GM23338 (cell line): ENCODE results near the gene ZNF326. TPM values are rescaled to one million over a fixed set of nuclear protein-coding genes. Genes with fewer than 3 reads are reported as not detected.

Source experiments
- ATAC-seq: fragments of 200-7000 bp; cut with Tn5 transposase; 3 replicates; pipeline ENCODE4 v1.9.1; 2020
- DNase-seq: peaks from one replicate; pipeline ENCODE4 v3.0.0-alpha.2; 2015; ENCODE audit warnings: low spot score
- H2AFZ ChIP-seq: fragments of 200-600 bp; sonication (generic); 2 replicates; pipeline ENCODE4 v1.8.0; 2016; ENCODE audit warnings: antibody characterized with exemption, mild to moderate bottlenecking, moderate library complexity
- H3F3A ChIP-seq: fragments of 200-600 bp; sonication (generic); replicated peaks from 2 replicates; pipeline ENCODE4 v1.8.0; 2017; ENCODE audit warnings: antibody characterized with exemption, mixed run types, low read depth
- H3K27ac ChIP-seq: fragments of 200-600 bp; sonication (generic); 2 replicates; pipeline ENCODE4 v1.6.1; 2016; ENCODE audit warnings: low read depth
- H3K27me3 ChIP-seq: fragments of 200-600 bp; sonication (generic); 2 replicates; pipeline ENCODE4 v1.8.0; 2016; ENCODE audit warnings: mild to moderate bottlenecking, mixed run types, moderate library complexity; ENCODE audit not compliant: insufficient read depth
- H3K36me3 ChIP-seq: fragments of 200-600 bp; sonication (generic); 2 replicates; pipeline ENCODE4 v1.8.0; 2016; ENCODE audit warnings: mild to moderate bottlenecking; ENCODE audit not compliant: insufficient read depth
- H3K4me1 ChIP-seq: fragments of 200-600 bp; sonication (generic); 2 replicates; pipeline ENCODE4 v1.8.0; 2016; ENCODE audit warnings: mild to moderate bottlenecking, moderate library complexity; ENCODE audit not compliant: insufficient read depth
- H3K4me2 ChIP-seq: fragments of 200-600 bp; sonication (generic); 2 replicates; pipeline ENCODE4 v1.7.1; 2017; ENCODE audit warnings: mixed run types
- H3K4me3 ChIP-seq: fragments of 200-600 bp; sonication (generic); 2 replicates; pipeline ENCODE4 v1.6.1; 2016; ENCODE audit warnings: mixed run types
- H3K79me2 ChIP-seq: fragments of 200-600 bp; sonication (generic); replicated peaks from 2 replicates; pipeline ENCODE4 v1.8.0; 2017; ENCODE audit warnings: mild to moderate bottlenecking; ENCODE audit not compliant: insufficient read depth
- H3K9me2 ChIP-seq: fragments of 200-600 bp; sonication (generic); 2 replicates; pipeline ENCODE4 v1.8.0; 2017; ENCODE audit not compliant: insufficient read depth
- H4K20me1 ChIP-seq: fragments of 200-600 bp; sonication (generic); replicated peaks from 2 replicates; pipeline ENCODE4 v1.8.0; 2017; ENCODE audit warnings: mild to moderate bottlenecking; ENCODE audit not compliant: insufficient read depth
- H3K27ac Mint-ChIP-seq: 2 replicates; pipeline ENCODE4 v1.8.0; 2020; ENCODE audit warnings: inconsistent platforms, mild to moderate bottlenecking, moderate library complexity, mixed read lengths
- H3K27me3 Mint-ChIP-seq: 3 replicates; pipeline ENCODE4 v1.8.0; 2022; ENCODE audit warnings: low read depth, mild to moderate bottlenecking, moderate library complexity, mixed read lengths, inconsistent platforms; ENCODE audit not compliant: insufficient read depth, poor library complexity
- H3K36me3 Mint-ChIP-seq: 3 replicates; pipeline ENCODE4 v1.8.0; 2021; ENCODE audit warnings: low read depth, mild to moderate bottlenecking, inconsistent platforms, moderate library complexity, mixed read lengths
- H3K4me1 Mint-ChIP-seq: 3 replicates; pipeline ENCODE4 v1.8.0; 2020; ENCODE audit warnings: mild to moderate bottlenecking, inconsistent platforms, mixed read lengths
- H3K4me3 Mint-ChIP-seq: 3 replicates; pipeline ENCODE4 v1.8.0; 2021; ENCODE audit warnings: moderate library complexity, mild to moderate bottlenecking, inconsistent platforms, mixed read lengths
- H3K9me3 Mint-ChIP-seq: 3 replicates; pipeline ENCODE4 v1.8.0; 2020; ENCODE audit warnings: moderate library complexity, mild to moderate bottlenecking, inconsistent platforms, mixed read lengths
- CREB1 ChIP-seq: fragments of 250-450 bp; sonication (Bioruptor Pico); IDR thresholded peaks from 2 replicates; pipeline ENCODE4 v1.5.0; 2020; ENCODE audit warnings: low read depth, mild to moderate bottlenecking, moderate library complexity
- ETS1 ChIP-seq: IDR thresholded peaks from 2 replicates; pipeline ENCODE4 v1.6.1; 2016; ENCODE audit warnings: antibody characterized with exemption
- EZH2 ChIP-seq: fragments of 200-600 bp; sonication (generic); IDR thresholded peaks from one replicate; pipeline ENCODE4 v1.8.0; 2017; ENCODE audit warnings: antibody characterized with exemption, mild to moderate bottlenecking, low read depth; ENCODE audit not compliant: unreplicated experiment
- EZH2phosphoT487 ChIP-seq: fragments of 200-600 bp; sonication (generic); IDR thresholded peaks from one replicate; pipeline ENCODE4 v1.8.1; 2018; ENCODE audit warnings: antibody characterized with exemption; ENCODE audit not compliant: unreplicated experiment
- JUNB ChIP-seq: IDR thresholded peaks from one replicate; pipeline ENCODE4 v1.6.1; 2016; ENCODE audit warnings: antibody characterized with exemption; ENCODE audit not compliant: unreplicated experiment
- POLR2AphosphoS5 ChIP-seq: IDR thresholded peaks from 2 replicates; pipeline ENCODE4 v1.6.1; 2016; ENCODE audit warnings: antibody characterized with exemption, low read depth
- ZNF114 ChIP-seq: fragments of 250-450 bp; sonication (Bioruptor Pico); IDR thresholded peaks from 2 replicates; pipeline ENCODE4 v1.5.0; 2020; ENCODE audit warnings: mild to moderate bottlenecking, moderate library complexity
- ZNF331 ChIP-seq: fragments of 250-450 bp; sonication (Bioruptor Pico); IDR thresholded peaks from 2 replicates; pipeline ENCODE4 v1.5.0; 2020; ENCODE audit warnings: low read depth, mild to moderate bottlenecking, moderate library complexity
- ZNF462 ChIP-seq: fragments of 250-450 bp; sonication (Bioruptor Pico); IDR thresholded peaks from 2 replicates; pipeline ENCODE4 v1.5.0; 2020; ENCODE audit warnings: mild to moderate bottlenecking, moderate library complexity
- polyA plus RNA-seq: library from polyadenylated mRNA; unstranded; fragments of >200 nt; fragmentation: Nextera tagmentation; extraction: Ambion mirVana; gene quantifications from 2 replicates; pipeline ENCODE4 v1.2.1, GENCODE V29; 2016
- total RNA-seq: library from RNA; depleted of rRNA; stranded (reverse); fragments of >200 nt; shearing (Covaris generic); gene quantifications from 2 replicates; pipeline ENCODE4 v1.2.3, GENCODE V29; 2014
- TF ChIP-seq, protein P1 (sequence below): IDR thresholded peaks from one replicate; pipeline ENCODE4 v1.6.1; 2018; ENCODE audit warnings: antibody characterized with exemption; ENCODE audit not compliant: unreplicated experiment

The ZNF326 gene
- total and polyA plus RNA-seq, 2 experiments from 2014 or later, result 28.6 to 35.1 TPM

- TF ChIP-seq ZNF462 (CRISPR knock-in tag) (no peak), JUNB (no peak), ETS1 (no peak), ZNF114 (no peak)
Measured at GRCh38 chr1:89999208-89999607, 4.3 kb downstream of the ZNF326 start (continued).

DNA sequence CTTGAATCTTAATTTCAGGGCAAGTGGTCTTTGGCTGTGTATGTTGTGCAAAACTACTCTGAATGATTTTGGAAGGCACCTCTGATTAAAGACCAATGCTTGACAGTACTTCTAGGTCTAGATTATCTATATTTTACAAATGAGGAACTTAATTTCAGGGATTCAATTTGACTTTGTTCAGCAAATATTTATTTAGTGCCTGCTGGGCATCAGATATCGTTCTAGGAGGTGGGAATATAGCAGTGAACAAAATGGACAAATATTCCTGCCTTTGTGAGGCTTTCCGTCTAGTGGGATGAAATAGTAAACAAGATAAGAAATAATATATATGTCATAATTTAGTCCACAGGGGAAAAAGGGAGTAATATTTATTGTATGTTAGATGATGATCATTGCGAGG, 4.7 kb downstream of the ZNF326 start:
- Histone ChIP-seq H3K4me1 (peaks cover 27% of the 10 kb centered on the region), H3K4me3 (no peak overlapping the region), H3K27ac (peak overlapping the region; percentile 53; the same call in 1 of the 2 replicates), H3K27me3 (no peaks in the 10 kb centered on the region), H4K20me1 (peaks cover 62% of the 10 kb centered on the region), H3K36me3 (peaks cover 6% of the 10 kb centered on the region; the same call in 1 of the 2 replicates), H3F3A (no peaks in the 10 kb centered on the region), H3K79me2 (peaks cover 95% of the 10 kb centered on the region), H3K9me2 (no peaks in the 10 kb centered on the region), H2AFZ (no peak overlapping the region), H3K4me2 (no peak overlapping the region)
- Mint-ChIP-seq H3K4me1 (peaks cover 24% of the 10 kb centered on the region), H3K9me3 (no peaks in the 10 kb centered on the region), H3K4me3 (no peak overlapping the region), H3K27me3 (no peaks in the 10 kb centered on the region), H3K27ac (0 out of 2 replicates have a peak overlapping the region, but pooled peaks have one; percentile 17), H3K36me3 (peaks cover 16% of the 10 kb centered on the region; the same call in 2 of the 3 replicates)
- no peak for DNase-seq
- ATAC-seq, result no peak
- TF ChIP-seq CREB1, result no peak
- no peak for TF ChIP-seq EZH2
- no peak for TF ChIP-seq ZNF331 (CRISPR knock-in tag)
- TF ChIP-seq EZH2phosphoT487, result no peak
- no peak for TF ChIP-seq POLR2AphosphoS5
- TF ChIP-seq, protein P1, sequence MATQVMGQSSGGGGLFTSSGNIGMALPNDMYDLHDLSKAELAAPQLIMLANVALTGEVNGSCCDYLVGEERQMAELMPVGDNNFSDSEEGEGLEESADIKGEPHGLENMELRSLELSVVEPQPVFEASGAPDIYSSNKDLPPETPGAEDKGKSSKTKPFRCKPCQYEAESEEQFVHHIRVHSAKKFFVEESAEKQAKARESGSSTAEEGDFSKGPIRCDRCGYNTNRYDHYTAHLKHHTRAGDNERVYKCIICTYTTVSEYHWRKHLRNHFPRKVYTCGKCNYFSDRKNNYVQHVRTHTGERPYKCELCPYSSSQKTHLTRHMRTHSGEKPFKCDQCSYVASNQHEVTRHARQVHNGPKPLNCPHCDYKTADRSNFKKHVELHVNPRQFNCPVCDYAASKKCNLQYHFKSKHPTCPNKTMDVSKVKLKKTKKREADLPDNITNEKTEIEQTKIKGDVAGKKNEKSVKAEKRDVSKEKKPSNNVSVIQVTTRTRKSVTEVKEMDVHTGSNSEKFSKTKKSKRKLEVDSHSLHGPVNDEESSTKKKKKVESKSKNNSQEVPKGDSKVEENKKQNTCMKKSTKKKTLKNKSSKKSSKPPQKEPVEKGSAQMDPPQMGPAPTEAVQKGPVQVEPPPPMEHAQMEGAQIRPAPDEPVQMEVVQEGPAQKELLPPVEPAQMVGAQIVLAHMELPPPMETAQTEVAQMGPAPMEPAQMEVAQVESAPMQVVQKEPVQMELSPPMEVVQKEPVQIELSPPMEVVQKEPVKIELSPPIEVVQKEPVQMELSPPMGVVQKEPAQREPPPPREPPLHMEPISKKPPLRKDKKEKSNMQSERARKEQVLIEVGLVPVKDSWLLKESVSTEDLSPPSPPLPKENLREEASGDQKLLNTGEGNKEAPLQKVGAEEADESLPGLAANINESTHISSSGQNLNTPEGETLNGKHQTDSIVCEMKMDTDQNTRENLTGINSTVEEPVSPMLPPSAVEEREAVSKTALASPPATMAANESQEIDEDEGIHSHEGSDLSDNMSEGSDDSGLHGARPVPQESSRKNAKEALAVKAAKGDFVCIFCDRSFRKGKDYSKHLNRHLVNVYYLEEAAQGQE, result no peak
